HG03196 (cell line): ENCODE results near the gene PPP1R12B.
"Not testable (repeated sequence)": the region's sequence is repeated elsewhere in the genome, so short reads cannot be mapped to it uniquely, and the experiment has no call there.

Source experiments
- ATAC-seq: cut with Tn5 transposase; IDR thresholded peaks from one replicate; pipeline ENCODE4 v1.9.1; 2021; ENCODE audit not compliant: unreplicated experiment

PPP1R12B gene

DNA sequence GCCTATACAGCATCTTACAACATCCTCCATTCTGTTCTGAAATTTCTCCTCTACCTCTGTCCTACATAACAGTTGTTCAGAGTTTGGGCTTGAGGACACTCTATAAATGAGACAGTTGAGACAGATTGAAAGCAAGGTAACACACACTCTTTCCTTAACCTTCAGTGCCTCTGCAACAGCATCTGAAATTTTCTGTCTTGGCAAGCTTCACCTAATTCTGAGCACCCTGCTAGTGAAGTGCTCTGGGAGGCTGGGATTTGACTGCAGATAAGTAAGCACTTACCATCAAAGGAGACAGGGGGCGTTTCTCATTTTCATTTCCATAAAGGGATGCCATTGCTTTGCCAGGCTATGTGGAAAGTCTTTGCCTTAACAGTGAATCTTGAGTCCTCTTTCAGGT is 53.3 kb downstream of the PPP1R12B start:
- not testable (repeated sequence) for ATAC-seq

- not testable (repeated sequence) for ATAC-seq
These were observed 54.9 kb downstream of the PPP1R12B start for GRCh38 chr1:202403381-202403780.

- ATAC-seq, result no peak
These were observed 57.4 kb downstream of the PPP1R12B start for GRCh38 chr1:202405928-202406327.

DNA sequence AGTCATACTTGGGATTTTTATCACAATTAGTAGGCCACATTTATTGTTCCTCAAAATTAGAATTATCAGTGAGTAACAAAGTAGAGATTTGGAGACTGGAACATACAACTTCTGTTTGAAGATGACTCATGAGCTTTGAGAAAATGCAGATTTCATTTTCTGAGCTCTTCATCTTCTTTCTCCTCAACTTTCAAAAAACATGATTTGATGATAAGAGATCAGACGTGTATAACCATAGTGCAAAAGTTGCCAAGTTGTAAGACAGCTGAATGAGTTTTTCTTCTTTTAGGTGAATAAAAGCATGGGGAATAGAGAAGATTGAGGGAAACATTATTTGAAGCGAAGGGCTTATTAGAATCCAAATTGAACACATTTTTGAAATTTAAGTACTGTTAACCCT is 58.4 kb downstream of the PPP1R12B start:
- not testable (repeated sequence) for ATAC-seq

DNA sequence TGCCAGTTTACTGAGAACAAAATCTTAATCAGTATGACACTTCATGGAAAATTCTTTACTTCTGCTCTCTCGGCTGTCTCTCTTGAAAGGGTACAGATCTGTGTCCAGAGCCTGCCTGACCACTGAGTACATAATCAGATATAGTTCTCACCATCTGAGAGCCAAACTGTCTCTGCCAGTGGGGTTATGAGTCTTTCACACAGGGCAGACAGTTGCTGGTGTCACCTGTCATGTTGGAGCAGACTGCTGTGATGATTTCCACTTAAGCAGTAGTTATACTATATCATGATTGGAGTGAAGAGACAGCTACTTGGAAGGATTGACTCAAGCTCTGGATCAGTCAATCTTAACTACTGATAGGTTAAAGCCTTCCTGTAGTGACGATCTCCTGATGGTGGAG is 58.9 kb downstream of the PPP1R12B start:
- not testable (repeated sequence) for ATAC-seq

GRCh38 chr1:202410251-202410650 is 61.8 kb downstream of the PPP1R12B start:
- not testable (repeated sequence) for ATAC-seq

- not testable (repeated sequence) for ATAC-seq
These were observed 62.4 kb downstream of the PPP1R12B start for GRCh38 chr1:202410854-202411357.

DNA sequence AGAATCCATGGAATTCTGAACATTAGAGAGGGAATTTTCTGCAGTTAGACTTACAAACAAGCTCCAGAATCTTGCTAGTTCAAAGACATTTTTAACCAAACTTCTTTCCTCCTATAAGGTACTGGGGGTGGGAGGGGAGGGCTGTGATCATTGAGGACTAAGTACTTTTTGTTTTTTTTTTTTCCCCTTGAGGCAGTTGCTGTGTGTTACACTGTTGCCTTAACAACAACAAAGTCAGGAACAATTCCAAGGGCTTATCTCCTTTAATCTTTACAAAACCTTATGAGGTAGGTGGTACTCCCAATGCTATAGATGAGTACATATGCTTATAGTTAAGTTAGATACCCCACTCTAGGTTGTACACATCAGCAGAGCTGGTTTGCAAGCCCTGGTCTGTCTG is 62.9 kb downstream of the PPP1R12B start:
- ATAC-seq, result no peak

GRCh38 chr1:202412421-202412820 is 63.9 kb downstream of the PPP1R12B start:
- not testable (repeated sequence) for ATAC-seq

GRCh38 chr1:202416641-202417040 is 68.1 kb downstream of the PPP1R12B start:
- no peak for ATAC-seq

- not testable (repeated sequence) for ATAC-seq
These were observed 68.6 kb downstream of the PPP1R12B start for GRCh38 chr1:202417141-202417540.

DNA sequence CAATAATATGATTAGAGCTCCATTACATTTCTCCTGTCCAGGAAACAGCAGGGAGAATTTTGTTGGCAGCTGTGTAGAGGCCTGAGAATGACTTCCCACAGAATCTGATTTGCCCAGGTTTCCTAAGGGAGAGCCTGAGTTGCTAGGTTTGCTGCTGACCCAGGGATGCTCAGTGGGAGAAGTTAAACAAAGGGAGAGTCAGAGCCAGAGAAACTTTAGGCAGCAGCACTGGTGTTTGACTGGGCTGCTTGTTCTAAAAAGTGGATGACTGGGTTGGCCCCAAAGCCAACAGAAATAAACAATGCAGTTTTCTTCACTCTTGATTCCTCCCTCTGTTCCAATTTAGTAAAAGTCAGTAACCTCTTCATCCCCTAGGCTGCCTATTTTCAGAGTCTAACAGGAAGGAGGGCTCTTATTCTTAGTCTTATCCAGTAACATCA is 69.3 kb downstream of the PPP1R12B start:
- not testable (repeated sequence) for ATAC-seq

DNA sequence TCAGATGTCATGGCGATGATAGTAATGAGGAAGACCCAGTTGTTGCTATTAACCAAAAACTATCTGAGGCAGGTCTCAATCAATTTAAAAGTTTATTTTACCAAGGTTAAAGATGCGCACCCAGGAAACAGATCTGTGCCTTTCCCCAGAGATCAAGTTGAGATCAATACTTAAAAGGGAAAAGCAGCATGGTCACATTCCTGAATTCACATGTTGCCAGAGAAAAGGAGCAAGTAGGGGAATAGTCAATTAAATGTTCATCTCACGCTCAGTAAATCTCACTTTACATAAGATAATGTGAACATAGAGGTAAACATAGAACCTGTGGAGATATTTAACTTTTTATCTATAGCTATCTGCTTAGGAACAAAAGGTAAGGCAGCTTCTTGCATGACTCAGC is 71.2 kb downstream of the PPP1R12B start:
- not testable (repeated sequence) for ATAC-seq

- ATAC-seq, result not testable (repeated sequence)
These were observed 72.1 kb downstream of the PPP1R12B start for GRCh38 chr1:202420422-202421094.

GRCh38 chr1:202422709-202423108 is 74.2 kb downstream of the PPP1R12B start:
- ATAC-seq, result not testable (repeated sequence)

DNA sequence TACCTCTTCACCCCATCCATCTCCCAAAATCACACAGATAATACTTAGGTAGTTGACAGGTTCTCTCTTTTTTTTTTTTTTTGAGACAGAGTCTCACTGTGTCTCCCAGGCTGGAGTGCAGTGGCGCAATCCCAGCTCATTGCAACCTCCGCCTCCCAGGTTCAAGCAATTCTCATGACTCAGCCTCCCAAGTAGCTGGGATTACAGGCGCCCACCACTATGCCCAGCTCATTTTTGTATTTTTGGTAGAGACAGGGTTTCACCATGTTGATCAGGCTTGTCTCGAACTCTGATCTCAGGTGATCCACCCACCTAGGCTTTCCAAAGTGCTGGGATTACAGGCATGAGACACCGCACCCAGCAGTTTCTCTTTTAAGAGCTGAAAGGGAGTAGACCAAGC is 75.8 kb downstream of the PPP1R12B start:
- not testable (repeated sequence) for ATAC-seq

- ATAC-seq, result not testable (repeated sequence)
These were observed 81.6 kb downstream of the PPP1R12B start for GRCh38 chr1:202430111-202430510.

- not testable (repeated sequence) for ATAC-seq
These were observed 83.8 kb downstream of the PPP1R12B start for GRCh38 chr1:202432338-202432737.

DNA sequence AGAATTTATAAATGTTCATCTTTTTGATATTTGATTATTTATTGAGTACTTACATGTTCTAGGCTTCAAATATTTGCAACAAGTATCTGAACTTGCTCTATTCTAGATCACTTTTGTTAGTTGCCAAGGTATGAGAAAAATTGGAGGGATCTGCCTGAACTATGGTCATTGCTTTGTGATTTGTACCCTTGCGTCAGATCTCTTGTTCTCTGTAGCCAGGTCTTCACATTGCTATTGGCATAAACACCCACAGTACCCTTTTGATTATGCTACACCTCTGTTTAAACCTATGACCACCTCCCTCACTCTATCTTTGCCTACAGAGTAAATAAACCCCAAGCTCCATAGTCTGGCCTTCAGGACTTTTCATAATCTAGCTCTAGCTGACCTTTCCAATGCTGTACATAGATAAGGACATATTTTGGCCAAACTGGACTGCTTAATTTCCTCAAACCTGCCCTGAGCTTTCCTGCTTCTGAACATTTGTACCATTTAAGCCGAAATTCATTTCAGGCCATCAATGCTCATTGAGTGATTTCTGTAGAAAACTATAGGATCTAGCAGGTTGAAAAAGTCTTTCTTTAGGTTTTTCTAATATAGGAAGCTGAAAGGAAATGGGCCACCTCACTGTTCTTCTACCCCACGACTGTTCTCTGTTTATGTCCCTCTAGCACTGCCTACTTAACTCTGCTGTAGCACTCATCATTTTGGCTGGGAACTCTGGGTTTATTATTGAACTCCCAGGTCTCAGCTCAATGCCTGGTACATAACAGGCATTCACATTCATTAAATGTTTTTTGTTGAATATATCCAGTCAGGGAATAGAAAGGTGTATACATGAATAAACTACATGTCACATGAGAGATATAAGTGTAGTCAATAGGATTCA is 84.9 kb downstream of the PPP1R12B start:
- ATAC-seq, result no peak

- ATAC-seq, result no peak
These were observed 85.6 kb downstream of the PPP1R12B start for GRCh38 chr1:202434059-202434458.

DNA sequence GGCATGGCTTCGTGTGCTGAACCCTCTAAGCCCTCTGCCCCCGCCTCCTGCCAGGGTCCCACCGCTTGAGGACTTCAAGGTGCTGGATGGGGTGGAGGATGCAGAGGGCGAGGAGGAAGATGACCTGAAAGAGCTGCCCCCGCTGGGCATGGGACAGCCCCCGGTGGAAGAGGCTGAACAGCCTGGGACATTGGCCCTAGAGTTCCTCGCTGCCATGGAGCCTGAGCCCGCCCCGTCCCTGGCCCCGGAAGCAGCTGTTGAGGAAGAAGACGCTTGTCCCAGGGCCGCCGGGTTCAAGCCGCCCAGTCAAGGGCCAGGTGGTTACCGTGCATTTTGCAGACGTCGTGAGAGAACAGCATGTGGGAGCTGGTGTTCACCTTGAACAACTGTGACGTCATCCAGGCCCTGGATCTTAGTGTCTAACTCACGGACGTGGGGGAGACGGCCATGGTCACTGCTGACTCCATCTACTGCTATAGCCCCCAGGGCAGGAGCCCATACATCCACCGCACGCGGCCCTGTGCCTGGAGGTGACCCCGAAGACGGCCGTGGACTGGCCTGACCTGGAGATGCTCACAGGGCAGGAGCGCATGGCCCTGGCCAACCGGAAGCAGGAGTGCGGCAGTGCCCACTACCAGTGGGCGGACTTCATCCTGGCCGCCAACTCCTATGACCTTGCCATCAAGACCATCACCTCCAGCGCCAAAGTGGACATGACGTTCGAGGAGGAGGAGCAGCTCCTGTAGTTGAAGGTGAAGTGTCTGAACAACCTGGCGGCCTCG is 90.1 kb downstream of the PPP1R12B start:
- ATAC-seq, result no peak
